Measurements from ENCODE around the gene ORC2. TPM values are rescaled to one million over a fixed set of nuclear protein-coding genes. Genes with fewer than 3 reads are reported as not detected.
A peak's percentile ranks its signal among the peaks of the same experiment; 100 is the strongest.

Gene ORC2
- total RNA-seq, 1 donor from 2014 or later, result 28.2 TPM

DNA sequence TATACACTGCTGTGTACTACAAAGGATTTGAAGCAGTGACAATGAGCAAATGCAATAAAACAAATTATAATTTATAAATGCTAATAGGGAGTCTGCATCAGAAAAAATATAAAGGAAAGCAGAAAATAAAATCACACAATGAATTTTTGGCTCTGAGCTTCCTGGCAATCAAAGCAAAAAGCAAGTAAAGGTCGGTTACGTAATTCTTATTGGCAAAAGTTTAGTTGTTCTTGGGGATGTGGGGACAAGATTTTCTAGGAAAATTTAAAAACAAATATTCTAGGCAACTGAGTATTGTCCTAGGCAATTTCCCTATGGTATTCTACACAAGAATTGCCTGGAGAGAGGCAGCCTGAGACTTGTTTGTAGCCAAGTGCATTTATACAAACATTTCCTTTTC, 1.8 kb downstream of the ORC2 start:
- no peaks in the 10 kb centered on the region for H3K36me3 Mint-ChIP-seq (ENCODE audit: unreplicated experiment)
- TF ChIP-seq, protein P1, sequence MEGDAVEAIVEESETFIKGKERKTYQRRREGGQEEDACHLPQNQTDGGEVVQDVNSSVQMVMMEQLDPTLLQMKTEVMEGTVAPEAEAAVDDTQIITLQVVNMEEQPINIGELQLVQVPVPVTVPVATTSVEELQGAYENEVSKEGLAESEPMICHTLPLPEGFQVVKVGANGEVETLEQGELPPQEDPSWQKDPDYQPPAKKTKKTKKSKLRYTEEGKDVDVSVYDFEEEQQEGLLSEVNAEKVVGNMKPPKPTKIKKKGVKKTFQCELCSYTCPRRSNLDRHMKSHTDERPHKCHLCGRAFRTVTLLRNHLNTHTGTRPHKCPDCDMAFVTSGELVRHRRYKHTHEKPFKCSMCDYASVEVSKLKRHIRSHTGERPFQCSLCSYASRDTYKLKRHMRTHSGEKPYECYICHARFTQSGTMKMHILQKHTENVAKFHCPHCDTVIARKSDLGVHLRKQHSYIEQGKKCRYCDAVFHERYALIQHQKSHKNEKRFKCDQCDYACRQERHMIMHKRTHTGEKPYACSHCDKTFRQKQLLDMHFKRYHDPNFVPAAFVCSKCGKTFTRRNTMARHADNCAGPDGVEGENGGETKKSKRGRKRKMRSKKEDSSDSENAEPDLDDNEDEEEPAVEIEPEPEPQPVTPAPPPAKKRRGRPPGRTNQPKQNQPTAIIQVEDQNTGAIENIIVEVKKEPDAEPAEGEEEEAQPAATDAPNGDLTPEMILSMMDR (IDR thresholded peaks at IDR 0.05; ENCODE audit: partially characterized antibody, unreplicated experiment), result no peak
- peaks cover 12% of the 10 kb centered on the region for H3K4me1 Mint-ChIP-seq (ENCODE audit: low read depth, unreplicated experiment)
- peak overlapping the region; percentile 30 for H3K4me3 Mint-ChIP-seq (ENCODE audit: unreplicated experiment)
- H3K27ac Mint-ChIP-seq (ENCODE audit: unreplicated experiment), result no peak overlapping the region
- H3K27me3 Mint-ChIP-seq (ENCODE audit: unreplicated experiment), result peaks cover 2% of the 10 kb centered on the region
- no peak for DNase-seq
- peaks cover 6% of the 10 kb centered on the region for H3K9me3 Mint-ChIP-seq (ENCODE audit: unreplicated experiment)

DNA sequence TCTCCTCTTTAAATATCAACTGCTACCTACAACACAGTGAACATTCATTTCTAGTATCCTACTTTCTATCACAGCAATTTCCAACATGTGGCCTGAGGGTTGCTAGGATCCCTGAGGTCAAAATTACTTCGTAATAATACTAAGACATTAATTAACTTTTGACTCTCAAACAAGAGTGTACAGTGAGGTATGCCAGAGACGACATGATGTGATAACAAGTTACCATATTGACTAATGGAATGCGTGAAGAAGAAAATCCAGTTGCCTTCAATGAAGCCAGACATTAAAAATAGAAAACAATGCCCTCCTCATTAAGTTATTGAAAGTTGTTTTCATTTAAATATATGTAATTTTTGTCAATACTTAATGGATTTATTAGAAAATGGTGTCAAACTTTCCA, 13.1 kb downstream of the ORC2 start:
- Mint-ChIP-seq H3K27ac (ENCODE audit: unreplicated experiment) (no peak overlapping the region), H3K9me3 (ENCODE audit: unreplicated experiment) (no peaks in the 10 kb centered on the region), H3K36me3 (ENCODE audit: unreplicated experiment) (no peaks in the 10 kb centered on the region), H3K4me3 (ENCODE audit: unreplicated experiment) (no peak overlapping the region), H3K27me3 (ENCODE audit: unreplicated experiment) (no peaks in the 10 kb centered on the region), H3K4me1 (ENCODE audit: low read depth, unreplicated experiment) (no peaks in the 10 kb centered on the region)
- DNase-seq, result no peak
- TF ChIP-seq, protein P1 (IDR thresholded peaks at IDR 0.05; ENCODE audit: partially characterized antibody, unreplicated experiment), result no peak

DNA sequence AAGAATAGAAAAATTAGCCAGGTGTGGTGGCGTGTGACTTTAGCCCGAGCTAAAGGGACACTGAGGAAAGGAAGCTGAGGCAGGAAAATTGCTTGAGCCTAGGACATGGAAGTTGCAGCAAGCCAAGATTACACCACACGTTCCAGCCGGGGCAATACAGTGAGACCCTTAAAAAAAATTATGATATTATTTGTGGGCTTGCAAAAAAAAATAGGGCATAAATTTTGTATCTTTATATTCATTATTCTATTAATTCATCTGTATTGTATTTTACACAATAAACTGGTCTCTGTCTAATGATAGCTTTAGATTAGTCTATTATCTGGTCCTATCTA, 18.1 kb downstream of the ORC2 start:
- no peak overlapping the region for H3K4me3 Mint-ChIP-seq (ENCODE audit: unreplicated experiment)
- TF ChIP-seq, protein P1 (IDR thresholded peaks at IDR 0.05; ENCODE audit: partially characterized antibody, unreplicated experiment), result no peak
- H3K9me3 Mint-ChIP-seq (ENCODE audit: unreplicated experiment), result no peaks in the 10 kb centered on the region
- H3K27ac Mint-ChIP-seq (ENCODE audit: unreplicated experiment), result no peak overlapping the region
- no peaks in the 10 kb centered on the region for H3K4me1 Mint-ChIP-seq (ENCODE audit: low read depth, unreplicated experiment)
- H3K27me3 Mint-ChIP-seq (ENCODE audit: unreplicated experiment), result no peaks in the 10 kb centered on the region
- H3K36me3 Mint-ChIP-seq (ENCODE audit: unreplicated experiment), result no peaks in the 10 kb centered on the region
- no peak for DNase-seq

DNA sequence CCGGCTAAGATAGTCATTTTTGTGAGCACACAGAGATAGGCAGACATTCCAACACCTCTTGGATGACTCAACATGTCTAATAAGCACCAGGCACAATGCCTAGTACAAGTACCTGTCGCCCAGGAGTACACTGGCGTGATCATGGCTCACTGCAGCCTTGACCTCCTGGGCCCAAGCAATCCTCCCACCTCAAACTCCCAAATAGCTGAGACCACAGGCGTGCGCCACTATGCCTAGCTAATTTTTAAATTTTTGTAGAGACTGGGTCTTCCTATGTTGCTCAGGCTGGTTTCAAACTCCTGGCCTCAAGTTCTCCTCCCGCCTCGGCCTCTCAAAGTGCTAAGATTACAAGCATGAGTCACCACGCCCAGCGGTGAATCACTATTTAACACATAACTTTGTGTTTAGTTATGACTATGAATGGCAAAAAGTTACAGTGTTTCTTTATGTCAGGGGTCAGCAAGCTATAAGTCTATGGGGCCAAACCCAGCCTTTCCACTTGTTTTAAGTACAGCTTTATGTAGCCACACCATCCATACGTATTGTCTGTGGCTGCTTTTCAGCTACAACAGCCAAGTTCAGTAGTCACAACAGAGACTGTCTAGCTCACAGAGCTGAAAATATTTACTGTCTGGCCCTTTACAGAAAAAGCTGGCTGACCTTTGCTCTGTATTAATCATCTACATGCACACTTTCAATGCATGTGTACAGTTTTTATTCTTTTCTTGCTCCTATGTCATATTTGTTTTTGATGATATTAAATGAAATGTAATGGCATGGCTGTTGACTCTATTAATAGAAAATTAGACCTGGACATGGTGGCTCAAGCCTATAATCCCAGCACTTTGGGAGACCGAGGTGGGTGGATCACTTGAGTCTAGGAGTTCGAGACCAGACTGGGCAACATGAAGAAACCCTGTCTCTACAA, 18.7 kb downstream of the ORC2 start:
- H3K27me3 Mint-ChIP-seq (ENCODE audit: unreplicated experiment), result no peaks in the 10 kb centered on the region
- no peak for DNase-seq
- no peaks in the 10 kb centered on the region for H3K9me3 Mint-ChIP-seq (ENCODE audit: unreplicated experiment)
- H3K4me1 Mint-ChIP-seq (ENCODE audit: low read depth, unreplicated experiment), result no peaks in the 10 kb centered on the region
- no peak overlapping the region for H3K4me3 Mint-ChIP-seq (ENCODE audit: unreplicated experiment)
- no peaks in the 10 kb centered on the region for H3K36me3 Mint-ChIP-seq (ENCODE audit: unreplicated experiment)
- TF ChIP-seq, protein P1 (IDR thresholded peaks at IDR 0.05; ENCODE audit: partially characterized antibody, unreplicated experiment), result no peak
- no peak overlapping the region for H3K27ac Mint-ChIP-seq (ENCODE audit: unreplicated experiment)

DNA sequence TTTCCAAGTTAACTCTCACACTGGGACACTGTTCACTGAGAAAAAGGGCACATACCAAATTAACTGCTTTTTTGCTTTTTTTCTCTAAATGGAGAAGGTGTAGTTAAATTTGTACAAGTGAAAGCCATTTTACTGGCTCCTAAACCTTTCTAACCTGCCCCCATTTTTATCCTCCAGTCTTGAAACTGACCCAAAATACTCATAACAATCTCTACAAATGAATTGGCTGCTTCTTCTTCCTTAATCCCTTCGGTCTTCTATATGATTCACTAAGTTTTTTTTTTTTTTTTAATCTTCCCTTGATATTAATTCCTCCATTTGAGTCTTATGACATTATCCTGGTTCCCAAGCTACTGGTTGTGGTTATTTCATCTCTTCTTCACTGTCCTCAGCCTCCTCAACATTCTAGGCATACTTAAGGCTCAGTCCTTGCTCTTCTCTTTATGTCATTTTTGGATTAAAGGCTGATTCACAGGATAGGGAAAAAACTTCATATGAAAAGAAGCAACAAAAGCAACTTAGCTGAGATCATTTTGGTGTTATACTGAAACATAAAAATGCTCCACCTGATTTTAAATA, 19.8 kb downstream of the ORC2 start:
- no peaks in the 10 kb centered on the region for H3K36me3 Mint-ChIP-seq (ENCODE audit: unreplicated experiment)
- no peaks in the 10 kb centered on the region for H3K9me3 Mint-ChIP-seq (ENCODE audit: unreplicated experiment)
- TF ChIP-seq, protein P1 (IDR thresholded peaks at IDR 0.05; ENCODE audit: partially characterized antibody, unreplicated experiment), result no peak
- H3K4me1 Mint-ChIP-seq (ENCODE audit: low read depth, unreplicated experiment), result no peaks in the 10 kb centered on the region
- DNase-seq, result no peak
- H3K4me3 Mint-ChIP-seq (ENCODE audit: unreplicated experiment), result no peak overlapping the region
- H3K27ac Mint-ChIP-seq (ENCODE audit: unreplicated experiment), result no peak overlapping the region
- no peaks in the 10 kb centered on the region for H3K27me3 Mint-ChIP-seq (ENCODE audit: unreplicated experiment)

Measured in glutamatergic neuron (in vitro differentiated cells).